Hepatocyte (in vitro differentiated cells): ENCODE measurements around the gene IGF2BP1. TPM values are rescaled to one million over a fixed set of nuclear protein-coding genes. Genes with fewer than 3 reads are reported as not detected.
A peak's percentile ranks its signal among the peaks of the same experiment; 100 is the strongest.
"Not testable (repeated sequence)": the region's sequence is repeated elsewhere in the genome, so short reads cannot be mapped to it uniquely, and the experiment has no call there.

Experiments used
- DNase-seq: peaks from one replicate; pipeline ENCODE4 v3.0.0-alpha.2; 2016; ENCODE audit warnings: low spot score
- H2AFZ ChIP-seq: fragments of 200-600 bp; sonication (generic); 2 replicates; pipeline ENCODE4 v1.6.0; 2016; ENCODE audit warnings: antibody characterized with exemption, mild to moderate bottlenecking
- H3K27ac ChIP-seq: fragments of 200-600 bp; sonication (generic); 2 replicates; pipeline ENCODE4 v1.5.1; 2016; ENCODE audit warnings: mild to moderate bottlenecking
- H3K27me3 ChIP-seq: fragments of 200-600 bp; sonication (generic); 2 replicates; pipeline ENCODE4 v1.6.1; 2016
- H3K36me3 ChIP-seq: fragments of 200-600 bp; sonication (generic); replicated peaks from 2 replicates; pipeline ENCODE4 v1.5.1; 2016; ENCODE audit warnings: low read depth; ENCODE audit not compliant: insufficient read depth
- H3K4me1 ChIP-seq: fragments of 200-600 bp; sonication (generic); 2 replicates; pipeline ENCODE4 v1.5.1; 2016; ENCODE audit warnings: mild to moderate bottlenecking, moderate library complexity; ENCODE audit not compliant: insufficient read depth
- H3K4me2 ChIP-seq: fragments of 200-600 bp; sonication (generic); 2 replicates; pipeline ENCODE4 v1.6.0; 2016
- H3K4me3 ChIP-seq: fragments of 200-600 bp; sonication (generic); 2 replicates; pipeline ENCODE4 v1.5.1; 2016; ENCODE audit warnings: mild to moderate bottlenecking
- H3K79me2 ChIP-seq: fragments of 200-600 bp; sonication (generic); 2 replicates; pipeline ENCODE4 v1.6.0; 2017; ENCODE audit warnings: mild to moderate bottlenecking
- H3K9me2 ChIP-seq: fragments of 200-600 bp; sonication (generic); replicated peaks from 2 replicates; pipeline ENCODE4 v1.6.0; 2017; ENCODE audit warnings: mild to moderate bottlenecking; ENCODE audit not compliant: insufficient read depth
- H3K9me3 ChIP-seq: fragments of 200-600 bp; sonication (generic); 2 replicates; pipeline ENCODE4 v1.5.1; 2016; ENCODE audit warnings: low read depth, mild to moderate bottlenecking
- H4K20me1 ChIP-seq: fragments of 200-600 bp; sonication (generic); 2 replicates; pipeline ENCODE4 v1.6.0; 2016; ENCODE audit warnings: mild to moderate bottlenecking; ENCODE audit not compliant: insufficient read depth, poor library complexity, severe bottlenecking
- EZH2 ChIP-seq: fragments of 200-600 bp; sonication (generic); IDR thresholded peaks from 2 replicates; pipeline ENCODE4 v1.6.1; 2016; ENCODE audit warnings: antibody characterized with exemption, mild to moderate bottlenecking, borderline replicate concordance
- EZH2phosphoT487 ChIP-seq: fragments of 200-600 bp; sonication (generic); IDR thresholded peaks from one replicate; pipeline ENCODE4 v1.6.1; 2018; ENCODE audit warnings: antibody characterized with exemption, mild to moderate bottlenecking, low read depth, moderate library complexity; ENCODE audit not compliant: unreplicated experiment, severe bottlenecking
- WGBS: methylation state at CpG from one replicate; pipeline ENCODE4 v1.1.6; 2016; ENCODE audit warnings: low lambda C conversion rate; ENCODE audit errors: missing lambda C conversion rate; 5-methylcytosine and 5-hydroxymethylcytosine counted together
- polyA plus RNA-seq: library from polyadenylated mRNA; unstranded; fragments of >200 nt; fragmentation: Nextera tagmentation; extraction: Ambion mirVana; gene quantifications from 2 replicates; pipeline ENCODE4 v1.2.1, GENCODE V29; 2016
- total RNA-seq: library from RNA; depleted of rRNA; stranded (reverse); fragments of >200 nt; gene quantifications from 2 replicates; pipeline ENCODE4 v1.2.3, GENCODE V29; 2014
- TF ChIP-seq, protein P1 (sequence below): fragments of 200-600 bp; sonication (generic); IDR thresholded peaks from 2 replicates; pipeline ENCODE4 v1.5.1; 2016; ENCODE audit warnings: antibody characterized with exemption, mild to moderate bottlenecking; ENCODE audit not compliant: poor library complexity

The IGF2BP1 gene
- total and polyA plus RNA-seq, 2 experiments from 2014 or later, result 40.7 to 50.0 TPM

DNA sequence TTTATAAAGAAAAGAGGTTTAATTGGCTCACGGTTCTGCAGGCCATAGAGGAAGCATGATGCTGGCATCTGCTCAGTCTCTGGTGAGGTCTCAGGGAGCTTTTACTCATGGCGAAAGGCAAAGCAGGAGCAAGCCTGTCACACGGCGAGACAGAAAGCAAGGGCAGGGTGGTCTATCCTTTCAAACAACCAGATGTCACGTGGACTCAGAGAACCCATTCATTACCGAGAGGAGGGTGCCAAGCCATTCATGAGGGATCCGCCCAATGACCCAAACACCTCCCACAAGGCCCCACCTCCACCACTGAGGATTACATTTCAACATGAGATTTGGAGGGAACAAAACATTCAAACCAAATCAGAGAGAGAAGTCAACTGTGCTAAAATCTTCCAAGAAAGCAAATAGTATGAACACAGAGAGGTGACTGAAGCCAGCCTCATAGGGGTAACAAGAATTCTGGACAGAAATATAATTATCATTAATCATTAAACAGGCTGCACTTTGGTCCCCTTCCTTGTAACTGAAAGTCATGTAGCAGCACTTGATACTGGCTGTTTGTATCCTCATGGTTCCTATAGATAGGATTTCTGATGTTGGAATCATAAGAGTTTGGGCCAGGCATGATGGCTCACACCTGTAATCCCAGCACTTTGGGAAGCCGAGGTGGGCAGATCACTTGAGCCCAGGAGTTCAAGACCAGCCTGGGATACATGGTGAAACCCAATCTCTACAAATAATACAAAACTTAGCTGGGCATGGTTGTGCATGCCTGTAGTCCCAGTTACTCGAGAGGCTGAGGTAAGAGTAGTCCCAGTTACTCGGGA is 82.9 kb downstream of the IGF2BP1 start:
- no peak overlapping the region for H2AFZ ChIP-seq
- no peaks in the 10 kb centered on the region for H3K9me3 ChIP-seq
- no peaks in the 10 kb centered on the region for H3K27me3 ChIP-seq
- H3K4me2 ChIP-seq, result no peak overlapping the region
- peak overlapping the region; percentile 74 for H3K27ac ChIP-seq
- no peaks in the 10 kb centered on the region for H3K36me3 ChIP-seq
- H4K20me1 ChIP-seq, result no peaks in the 10 kb centered on the region
- no peak for DNase-seq
- TF ChIP-seq EZH2, result no peak
- TF ChIP-seq EZH2phosphoT487, result no peak
- TF ChIP-seq, protein P1, sequence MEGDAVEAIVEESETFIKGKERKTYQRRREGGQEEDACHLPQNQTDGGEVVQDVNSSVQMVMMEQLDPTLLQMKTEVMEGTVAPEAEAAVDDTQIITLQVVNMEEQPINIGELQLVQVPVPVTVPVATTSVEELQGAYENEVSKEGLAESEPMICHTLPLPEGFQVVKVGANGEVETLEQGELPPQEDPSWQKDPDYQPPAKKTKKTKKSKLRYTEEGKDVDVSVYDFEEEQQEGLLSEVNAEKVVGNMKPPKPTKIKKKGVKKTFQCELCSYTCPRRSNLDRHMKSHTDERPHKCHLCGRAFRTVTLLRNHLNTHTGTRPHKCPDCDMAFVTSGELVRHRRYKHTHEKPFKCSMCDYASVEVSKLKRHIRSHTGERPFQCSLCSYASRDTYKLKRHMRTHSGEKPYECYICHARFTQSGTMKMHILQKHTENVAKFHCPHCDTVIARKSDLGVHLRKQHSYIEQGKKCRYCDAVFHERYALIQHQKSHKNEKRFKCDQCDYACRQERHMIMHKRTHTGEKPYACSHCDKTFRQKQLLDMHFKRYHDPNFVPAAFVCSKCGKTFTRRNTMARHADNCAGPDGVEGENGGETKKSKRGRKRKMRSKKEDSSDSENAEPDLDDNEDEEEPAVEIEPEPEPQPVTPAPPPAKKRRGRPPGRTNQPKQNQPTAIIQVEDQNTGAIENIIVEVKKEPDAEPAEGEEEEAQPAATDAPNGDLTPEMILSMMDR, result no peak
- no peak overlapping the region for H3K4me3 ChIP-seq
- 91% methylated on average over 10 of the region's 10 CpGs for WGBS
- H3K9me2 ChIP-seq, result no peaks in the 10 kb centered on the region
- peaks cover 10% of the 10 kb centered on the region for H3K4me1 ChIP-seq
- H3K79me2 ChIP-seq, result no peaks in the 10 kb centered on the region

DNA sequence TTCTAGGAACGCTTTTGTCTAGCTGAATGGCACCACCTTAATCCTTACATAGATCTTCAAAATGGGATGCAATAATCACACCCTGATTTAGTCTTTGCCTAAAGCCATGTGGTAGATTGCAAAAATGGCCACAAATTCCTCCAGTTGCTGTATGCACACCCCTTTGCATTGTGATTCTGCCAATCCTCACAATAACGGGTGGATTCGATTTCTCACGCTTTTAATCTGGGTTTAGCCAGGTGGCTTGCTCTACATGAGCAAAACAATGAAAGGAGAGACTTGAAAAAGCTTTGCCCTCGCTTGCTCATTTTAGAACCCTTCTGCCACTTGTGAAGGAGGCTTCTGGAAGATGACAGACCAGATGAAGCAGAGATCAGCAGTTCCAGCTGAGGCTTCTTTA is 85.0 kb downstream of the IGF2BP1 start:
- WGBS, result 93% methylated on average over 5 of the region's 5 CpGs
- Histone ChIP-seq H3K27ac (no peak overlapping the region), H3K27me3 (no peaks in the 10 kb centered on the region), H3K4me3 (no peak overlapping the region), H4K20me1 (no peaks in the 10 kb centered on the region), H3K4me1 (peaks cover 7% of the 10 kb centered on the region), H3K36me3 (no peaks in the 10 kb centered on the region), H3K9me3 (no peaks in the 10 kb centered on the region), H3K79me2 (no peaks in the 10 kb centered on the region), H3K9me2 (no peaks in the 10 kb centered on the region), H3K4me2 (no peak overlapping the region), H2AFZ (no peak overlapping the region)
- TF ChIP-seq EZH2, result no peak
- TF ChIP-seq, protein P1, result no peak
- TF ChIP-seq EZH2phosphoT487, result no peak
- no peak for DNase-seq

DNA sequence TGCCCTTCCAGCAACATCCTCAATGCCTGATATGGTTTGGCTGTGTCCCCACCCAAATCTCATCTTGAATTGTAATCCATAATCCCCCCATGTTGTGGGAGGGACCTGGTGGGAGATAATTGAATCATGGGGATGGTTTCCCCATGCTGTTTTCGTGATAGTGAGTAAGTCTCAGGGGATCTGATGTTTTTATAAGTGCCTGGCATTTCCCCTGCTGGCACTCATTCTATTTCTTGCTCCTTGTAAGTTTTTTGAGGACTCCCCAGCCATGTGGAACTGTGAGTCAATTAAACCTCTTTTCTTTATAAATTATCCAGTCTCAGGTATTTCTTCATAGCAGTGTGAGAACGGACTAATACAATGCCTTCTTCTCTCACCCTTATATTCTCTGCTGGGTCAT is 87.9 kb downstream of the IGF2BP1 start:
- not testable (repeated sequence) for H3K9me2 ChIP-seq, H3K4me1 ChIP-seq, H3K4me2 ChIP-seq, H3K27ac ChIP-seq, H3K79me2 ChIP-seq, H3K9me3 ChIP-seq, H3K4me3 ChIP-seq, H3K27me3 ChIP-seq, H2AFZ ChIP-seq, H4K20me1 ChIP-seq, H3K36me3 ChIP-seq, DNase-seq
- WGBS, result 89% methylated on average over 2 of the region's 2 CpGs

DNA sequence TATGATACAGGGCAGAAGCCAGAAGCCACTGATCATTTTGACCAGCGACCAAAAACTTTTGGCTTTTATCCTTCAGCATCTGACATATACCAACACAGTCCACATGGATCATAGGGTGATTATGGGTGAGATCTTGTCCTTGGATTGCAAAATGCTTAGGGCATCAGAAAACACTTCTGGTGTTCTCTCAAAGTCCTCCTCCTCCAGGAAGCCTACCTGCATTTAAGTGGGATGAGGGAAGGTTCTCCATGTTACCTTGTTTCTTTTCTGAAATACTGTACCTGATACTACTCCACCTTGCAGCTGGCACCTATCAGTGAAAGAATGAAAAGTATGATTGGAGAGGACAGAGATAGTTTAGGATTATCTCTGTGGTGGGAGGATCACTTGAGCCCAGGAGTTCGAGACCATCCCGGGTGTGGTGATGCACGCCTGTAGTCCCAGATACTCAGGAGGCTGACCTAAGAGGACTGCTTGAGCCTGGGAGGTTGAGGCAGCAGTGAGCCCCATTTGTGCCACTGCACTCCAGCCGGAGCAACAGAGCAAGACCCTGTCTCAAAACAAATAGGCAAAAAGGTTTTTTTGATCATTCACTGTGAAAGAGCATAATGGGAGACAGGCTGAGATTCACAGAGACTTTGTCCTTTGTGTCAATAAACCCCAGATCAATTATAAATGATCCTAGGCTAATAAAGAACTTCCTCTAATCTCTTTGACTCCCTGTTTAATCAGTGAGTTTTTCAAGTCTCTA is 88.6 kb downstream of the IGF2BP1 start:
- no peaks in the 10 kb centered on the region for H4K20me1 ChIP-seq
- H3K79me2 ChIP-seq, result no peaks in the 10 kb centered on the region
- no peak overlapping the region for H3K4me3 ChIP-seq
- no peaks in the 10 kb centered on the region for H3K9me2 ChIP-seq
- H3K36me3 ChIP-seq, result no peaks in the 10 kb centered on the region
- H2AFZ ChIP-seq, result no peak overlapping the region
- H3K4me2 ChIP-seq, result no peak overlapping the region
- no peak for DNase-seq
- H3K27ac ChIP-seq, result no peak overlapping the region
- H3K4me1 ChIP-seq, result peaks cover 2% of the 10 kb centered on the region
- 89% methylated on average over 5 of the region's 5 CpGs for WGBS
- no peaks in the 10 kb centered on the region for H3K9me3 ChIP-seq
- TF ChIP-seq EZH2phosphoT487 (no peak), EZH2 (no peak)
- TF ChIP-seq, protein P1, result no peak
- no peaks in the 10 kb centered on the region for H3K27me3 ChIP-seq
